ENCODE measurements around the gene FAM240A. TPM values are rescaled to one million over a fixed set of nuclear protein-coding genes. Genes with fewer than 3 reads are reported as not detected.

The FAM240A gene
- total RNA-seq, 1 donor: not detected

- TF ChIP-seq CTCF (IDR thresholded peaks at IDR 0.05; ENCODE audit: insufficient read depth, low read depth, low read length): no peak
- DNase-seq (ENCODE audit: low read depth): no peak
- H3K4me3 ChIP-seq (ENCODE audit: low read depth, low read length): no peak overlapping the region
Measured at GRCh38 chr3:46673151-46674030, 61.1 kb downstream of the FAM240A start.

DNA sequence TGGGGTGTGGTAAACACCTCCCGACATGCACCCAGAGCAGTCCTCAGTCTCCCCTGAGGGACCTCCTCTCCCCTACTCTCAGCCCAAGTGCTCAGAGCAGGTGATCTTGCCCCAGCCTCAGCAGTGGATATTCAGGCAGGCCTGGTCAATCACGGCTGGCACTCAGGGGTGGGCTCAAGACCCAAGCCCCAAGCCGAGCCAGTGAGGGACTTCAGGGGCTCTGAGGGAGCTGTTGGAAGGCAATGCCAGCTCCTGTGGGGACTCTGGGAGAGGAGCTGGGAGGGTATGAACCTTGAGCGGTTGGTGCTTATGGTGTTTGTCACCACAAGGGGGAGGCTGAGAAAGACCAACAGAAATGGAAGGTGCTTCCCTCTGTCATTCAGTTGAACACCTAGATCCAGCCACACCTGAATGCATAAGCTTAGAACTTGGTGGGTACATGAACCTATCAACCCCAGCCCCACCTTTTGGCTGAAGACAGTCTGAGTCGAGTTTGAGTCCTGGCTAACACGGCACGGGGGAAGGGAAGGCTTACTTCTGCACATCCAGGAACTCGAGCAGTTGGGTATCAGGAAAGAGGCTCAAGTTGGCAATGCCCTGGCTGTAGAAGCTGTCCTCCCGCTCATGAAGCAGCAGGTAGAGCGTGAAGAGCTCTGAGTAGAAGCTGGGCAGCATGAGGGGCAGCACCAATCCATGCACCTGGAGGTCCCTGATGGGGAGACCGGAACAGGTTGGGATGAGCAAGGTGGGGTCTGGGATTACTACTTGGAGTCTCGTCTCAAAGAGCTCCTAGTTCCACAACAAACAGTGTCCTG, 61.9 kb downstream of the FAM240A start:
- no peak overlapping the region for H3K4me3 ChIP-seq (ENCODE audit: low read depth, low read length)
- DNase-seq (ENCODE audit: low read depth): no peak
- TF ChIP-seq CTCF (IDR thresholded peaks at IDR 0.05; ENCODE audit: insufficient read depth, low read depth, low read length): no peak

DNA sequence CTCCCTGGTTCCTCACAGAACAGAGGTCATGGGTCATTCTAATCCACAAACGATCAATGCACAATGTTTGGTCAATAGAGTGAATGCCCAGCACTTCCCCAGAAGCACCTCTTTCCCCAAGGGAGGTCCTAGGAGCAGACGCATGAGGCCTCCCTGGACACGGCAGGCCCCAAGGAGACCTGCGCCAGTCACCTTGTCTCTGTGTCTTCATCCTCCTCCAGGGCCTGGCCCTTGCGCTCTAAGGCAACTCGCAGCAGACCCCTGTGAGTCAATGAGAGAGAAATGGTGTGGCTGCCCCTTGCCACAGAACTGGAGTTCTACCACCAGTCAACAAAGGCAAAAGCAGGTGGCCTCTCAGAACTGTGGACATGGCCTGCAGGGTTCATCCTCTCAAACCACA, 63.1 kb downstream of the FAM240A start:
- no peak for DNase-seq (ENCODE audit: low read depth)
- no peak for TF ChIP-seq CTCF (IDR thresholded peaks at IDR 0.05; ENCODE audit: insufficient read depth, low read depth, low read length)
- H3K4me3 ChIP-seq (ENCODE audit: low read depth, low read length): no peak overlapping the region

Small RNA genes lying within 50 kb of the gene (small RNA-seq; reads per million reads assigned to genes)
- not detected for gene RF00591

Other genes with a start within 250 kb of the FAM240A start
- under 0.01 TPM in 1 of 2 replicates, not detected in the other for gene CCR5, start 241.6 kb upstream of the FAM240A start, total RNA-seq
- gene CCRL2, start 205.3 kb upstream of the FAM240A start, total RNA-seq: 0.64 and 2.2 TPM in 2 replicates
- gene LTF, start 147.6 kb upstream of the FAM240A start, total RNA-seq: under 0.01 TPM in 1 of 2 replicates, not detected in the other
- 0.43 TPM in 1 of 2 replicates, not detected in the other for gene RTP3, start 114.5 kb upstream of the FAM240A start, total RNA-seq
- 2.2 and 5.2 TPM in 2 replicates for gene LRRC2, start 46.2 kb upstream of the FAM240A start, total RNA-seq
- 2.6 and 6.0 TPM in 2 replicates for gene ALS2CL, start 81.2 kb downstream of the FAM240A start, total RNA-seq
- gene TMIE, start 88.9 kb downstream of the FAM240A start, total RNA-seq: under 0.01 TPM in 1 of 2 replicates, not detected in the other
- not detected in 2 replicates for gene PRSS50, start 105.3 kb downstream of the FAM240A start, total RNA-seq

All from fibroblast of villous mesenchyme (primary cell).